ENCODE data around the gene AAMP.
"Not testable (repeated sequence)": the region's sequence is repeated elsewhere in the genome, so short reads cannot be mapped to it uniquely, and the experiment has no call there.

GRCh38 chr2:218273214-218273907 is 3.4 kb upstream of the AAMP start:
- TF ChIP-seq CTCF (IDR thresholded peaks at IDR 0.05; ENCODE audit: low read depth, low read length); MYC (IDR thresholded peaks at IDR 0.05; ENCODE audit: low read depth, low read length); POLR2A (IDR thresholded peaks at IDR 0.05; ENCODE audit: extremely low read depth, insufficient read length): not testable (repeated sequence)

Measured in NB4 (cell line).